Measurements from ENCODE around the gene RABGAP1L. TPM values are rescaled to one million over a fixed set of nuclear protein-coding genes. Genes with fewer than 3 reads are reported as not detected.

The RABGAP1L gene
- total and polyA plus RNA-seq, 2 of the 4 experiments (the other 2 are of a cell fraction): 7.9 to 26.7 TPM

- BruUV-seq (replicated peaks): no TSS peak
Measured at GRCh38 chr1:174479281-174479680, 320.0 kb downstream of the RABGAP1L start.

More at GRCh38 chr1:174479281-174479680, 320.0 kb downstream of the RABGAP1L start:
- no CpG with 5 or more reads among the region's 1 CpG for WGBS, 2 experiments (ENCODE audit: extremely low coverage in 2 of 2, insufficient read length in 1 of 2)
- CTCF ChIA-PET: no interaction called here
- no peaks in the 10 kb centered on the region for H3K36me3 ChIP-seq (ENCODE audit: control insufficient read depth, insufficient read depth, low read length)
- DNase-seq (no peak), ATAC-seq (ENCODE audit: low read depth) (no peak)
- no peaks in the 10 kb centered on the region for H3K9me1 ChIP-seq (ENCODE audit: insufficient read depth, low read length)
- no peak overlapping the region for H2BK5ac ChIP-seq (ENCODE audit: low read depth, low read length, poor library complexity, severe bottlenecking)
- no peak overlapping the region for H3K4me2 ChIP-seq (ENCODE audit: low read depth, low read length)
- H3K23ac ChIP-seq (ENCODE audit: low read depth, low read length): no peak overlapping the region
- H3K4me3 ChIP-seq (ENCODE audit: insufficient read depth, low read depth, low read length): no peak overlapping the region
- H4K20me1 ChIP-seq (ENCODE audit: insufficient read depth, low read length): no peaks in the 10 kb centered on the region
- intact Hi-C loops (cut with micrococcal nuclease) (no loop called here), in situ Hi-C loops (cut with MboI; ENCODE audit: low sequenced_read_pairs) (no loop called here), dilution Hi-C loops (cut with HindIII; ENCODE audit: low sequenced_read_pairs, unreplicated experiment) (no loop called here)
- no peaks in the 10 kb centered on the region for H3K27me3 ChIP-seq (ENCODE audit: control insufficient read depth, insufficient read depth, low read length)
- H4K8ac ChIP-seq (ENCODE audit: low read depth in 2 of 2, low read length in 2 of 2): no peak overlapping the region
- no peak overlapping the region for H2BK120ac ChIP-seq (ENCODE audit: low read depth, low read length)
- no peak overlapping the region for H3K56ac ChIP-seq (ENCODE audit: extremely low read depth, insufficient read depth, low read length)
- POLR2A ChIA-PET (ENCODE audit: unreplicated experiment): no interaction called here
- H3K9ac ChIP-seq (ENCODE audit: low read depth, low read length): no peak overlapping the region
- H2BK20ac ChIP-seq (ENCODE audit: low read depth, low read length): no peak overlapping the region
- no peak overlapping the region for H3K27ac ChIP-seq (ENCODE audit: insufficient read depth, low read length)
- no peak overlapping the region for H3K18ac ChIP-seq (ENCODE audit: low read depth, low read length)
- no peak overlapping the region for H4K5ac ChIP-seq (ENCODE audit: low read depth, low read length)
- H3K4ac ChIP-seq (ENCODE audit: low read depth, low read length): no peak overlapping the region
- H3K4me1 ChIP-seq (ENCODE audit: control insufficient read depth, insufficient read depth, low read length): no peaks in the 10 kb centered on the region
- H3K14ac ChIP-seq (replicated peaks; ENCODE audit: low read depth, low read length): no peak overlapping the region
- no peaks in the 10 kb centered on the region; a peak in 1 of 4 replicates for H3K79me1 ChIP-seq (ENCODE audit: low read depth in 1 of 2, low read length in 2 of 2)
- H2AK9ac ChIP-seq (replicated peaks; ENCODE audit: low read depth, low read length, poor library complexity): no peak overlapping the region
- H3K9me3 ChIP-seq (ENCODE audit: control insufficient read depth, insufficient read depth, low read length): no peaks in the 10 kb centered on the region
- no peak overlapping the region for H2AK5ac ChIP-seq (ENCODE audit: low read depth, low read length)
- TF ChIP-seq FOS (IDR thresholded peaks at IDR 0.05; ENCODE audit: low read depth, low read length) (no peak), RFX5 (IDR thresholded peaks at IDR 0.05; ENCODE audit: low read depth, low read length) (no peak), CEBPB (IDR thresholded peaks at IDR 0.05; ENCODE audit: low read depth, low read length) (no peak), SMC3 (IDR thresholded peaks at IDR 0.05; ENCODE audit: low read depth, low read length) (no peak), CHD1 (IDR thresholded peaks at IDR 0.05; ENCODE audit: low read depth, low read length) (no peak), BHLHE40 (IDR thresholded peaks at IDR 0.05; ENCODE audit: low read depth, low read length) (no peak), RAD21 (IDR thresholded peaks at IDR 0.05; ENCODE audit: low read length) (no peak), NFE2L2 (IDR thresholded peaks at IDR 0.05; ENCODE audit: low read depth, low read length) (no peak), MXI1 (IDR thresholded peaks at IDR 0.05; ENCODE audit: borderline replicate concordance, low read depth, low read length) (no peak)
- TF ChIP-seq, protein P1, sequence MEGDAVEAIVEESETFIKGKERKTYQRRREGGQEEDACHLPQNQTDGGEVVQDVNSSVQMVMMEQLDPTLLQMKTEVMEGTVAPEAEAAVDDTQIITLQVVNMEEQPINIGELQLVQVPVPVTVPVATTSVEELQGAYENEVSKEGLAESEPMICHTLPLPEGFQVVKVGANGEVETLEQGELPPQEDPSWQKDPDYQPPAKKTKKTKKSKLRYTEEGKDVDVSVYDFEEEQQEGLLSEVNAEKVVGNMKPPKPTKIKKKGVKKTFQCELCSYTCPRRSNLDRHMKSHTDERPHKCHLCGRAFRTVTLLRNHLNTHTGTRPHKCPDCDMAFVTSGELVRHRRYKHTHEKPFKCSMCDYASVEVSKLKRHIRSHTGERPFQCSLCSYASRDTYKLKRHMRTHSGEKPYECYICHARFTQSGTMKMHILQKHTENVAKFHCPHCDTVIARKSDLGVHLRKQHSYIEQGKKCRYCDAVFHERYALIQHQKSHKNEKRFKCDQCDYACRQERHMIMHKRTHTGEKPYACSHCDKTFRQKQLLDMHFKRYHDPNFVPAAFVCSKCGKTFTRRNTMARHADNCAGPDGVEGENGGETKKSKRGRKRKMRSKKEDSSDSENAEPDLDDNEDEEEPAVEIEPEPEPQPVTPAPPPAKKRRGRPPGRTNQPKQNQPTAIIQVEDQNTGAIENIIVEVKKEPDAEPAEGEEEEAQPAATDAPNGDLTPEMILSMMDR (conservative IDR thresholded peaks at IDR 0.05; ENCODE audit: low read depth, low read length): no peak
- TF ChIP-seq, protein P2, sequence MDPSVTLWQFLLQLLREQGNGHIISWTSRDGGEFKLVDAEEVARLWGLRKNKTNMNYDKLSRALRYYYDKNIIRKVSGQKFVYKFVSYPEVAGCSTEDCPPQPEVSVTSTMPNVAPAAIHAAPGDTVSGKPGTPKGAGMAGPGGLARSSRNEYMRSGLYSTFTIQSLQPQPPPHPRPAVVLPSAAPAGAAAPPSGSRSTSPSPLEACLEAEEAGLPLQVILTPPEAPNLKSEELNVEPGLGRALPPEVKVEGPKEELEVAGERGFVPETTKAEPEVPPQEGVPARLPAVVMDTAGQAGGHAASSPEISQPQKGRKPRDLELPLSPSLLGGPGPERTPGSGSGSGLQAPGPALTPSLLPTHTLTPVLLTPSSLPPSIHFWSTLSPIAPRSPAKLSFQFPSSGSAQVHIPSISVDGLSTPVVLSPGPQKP (IDR thresholded peaks at IDR 0.05; ENCODE audit: borderline replicate concordance, low read depth, low read length): no peak
- no peak overlapping the region for H4K91ac ChIP-seq (ENCODE audit: insufficient read depth, low read depth, low read length)
- H2AFZ ChIP-seq (replicated peaks; ENCODE audit: low read length, poor library complexity): no peak overlapping the region
- H2BK15ac ChIP-seq (ENCODE audit: low read depth, low read length): no peak overlapping the region
